ENCODE measurements around the gene SCT.
A peak's percentile ranks its signal among the peaks of the same experiment; 100 is the strongest.

SCT gene

GRCh38 chr11:611001-611996, 15.7 kb downstream of the SCT start:
- DNase-seq (ENCODE audit: low read depth, low spot score) = no peak

DNA sequence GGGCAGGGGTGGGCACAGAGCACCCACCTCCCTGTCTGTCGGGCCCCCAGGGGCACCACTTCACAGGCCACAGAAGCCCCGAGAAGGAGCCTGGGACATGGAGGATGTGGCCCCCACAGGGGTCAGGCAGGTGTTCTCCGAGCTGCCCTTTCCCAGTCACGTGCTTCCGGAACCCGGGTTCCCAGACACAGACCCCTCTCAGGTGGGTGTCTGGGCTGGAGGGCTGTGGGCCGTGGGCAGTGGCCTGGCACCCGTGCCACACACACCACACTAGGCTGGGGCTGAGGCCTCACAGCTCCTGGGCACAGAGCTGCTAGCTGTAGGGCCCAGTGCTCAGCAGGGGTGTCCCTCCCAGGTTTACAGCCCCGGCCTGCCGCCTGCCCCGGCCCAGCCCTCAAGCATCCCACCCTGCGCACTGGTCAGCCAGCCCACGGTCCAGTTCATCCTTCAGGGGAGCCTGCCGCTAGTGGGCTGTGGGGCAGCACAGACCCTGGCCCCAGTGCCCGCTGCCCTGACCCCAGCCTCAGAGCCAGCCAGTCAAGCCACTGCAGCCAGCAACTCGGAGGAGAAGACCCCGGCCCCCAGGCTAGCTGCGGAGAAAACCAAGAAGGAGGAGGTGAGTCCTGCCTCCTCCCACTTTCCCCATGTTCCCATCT, 16.7 kb downstream of the SCT start:
- DNase-seq (ENCODE audit: low read depth, low spot score) = no peak

GRCh38 chr11:609341-609811, 17.6 kb downstream of the SCT start:
- DNase-seq (ENCODE audit: low read depth, low spot score) = no peak

- no peak for DNase-seq (ENCODE audit: low read depth, low spot score)
Measured at GRCh38 chr11:608791-609251, 18.2 kb downstream of the SCT start.

GRCh38 chr11:607971-608659, 18.9 kb downstream of the SCT start:
- no peak for DNase-seq (ENCODE audit: low read depth, low spot score)

DNA sequence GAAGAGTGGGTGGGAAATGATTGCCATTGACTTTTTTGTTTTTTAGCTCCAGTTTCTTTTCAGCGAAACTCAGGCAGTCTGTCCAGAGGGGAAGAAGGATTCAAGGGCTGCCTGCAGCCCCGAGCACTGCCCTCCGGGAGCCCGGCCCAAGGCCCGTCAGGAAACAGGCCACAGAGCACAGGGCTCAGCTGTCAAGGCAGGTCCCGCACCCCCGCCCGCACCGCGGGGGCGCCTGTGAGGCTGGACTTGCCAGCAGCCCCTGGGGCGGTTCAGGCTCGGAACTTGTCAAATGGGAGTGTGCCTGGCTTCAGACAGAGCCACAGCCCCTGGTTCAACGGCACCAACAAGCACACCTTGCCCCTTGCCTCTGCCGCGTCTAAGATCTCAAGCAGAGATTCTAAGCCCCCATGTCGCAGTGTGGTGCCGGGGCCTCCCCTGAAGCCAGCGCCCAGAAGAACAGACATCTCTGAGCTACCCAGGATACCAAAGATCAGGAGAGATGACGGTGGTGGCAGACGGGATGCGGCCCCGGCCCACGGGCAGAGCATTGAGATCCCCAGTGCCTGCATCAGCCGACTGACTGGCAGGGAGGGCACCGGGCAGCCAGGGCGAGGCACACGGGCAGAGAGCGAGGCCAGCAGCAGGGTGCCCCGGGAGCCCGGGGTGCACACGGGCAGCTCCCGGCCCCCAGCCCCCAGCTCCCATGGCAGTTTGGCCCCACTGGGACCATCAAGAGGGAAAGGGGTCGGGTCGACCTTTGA, 19.8 kb downstream of the SCT start:
- no peak for DNase-seq (ENCODE audit: low read depth, low spot score)

GRCh38 chr11:606245-606644, 20.7 kb downstream of the SCT start:
- peak; percentile 78 for DNase-seq (ENCODE audit: low read depth, low spot score)

- DNase-seq (ENCODE audit: low read depth, low spot score) = no peak
Measured at GRCh38 chr11:605286-606129, 21.5 kb downstream of the SCT start.

GRCh38 chr11:603154-603553, 23.8 kb downstream of the SCT start:
- no peak for DNase-seq (ENCODE audit: low read depth, low spot score)

GRCh38 chr11:601573-602245, 25.3 kb downstream of the SCT start:
- no peak for DNase-seq (ENCODE audit: low read depth, low spot score)

DNA sequence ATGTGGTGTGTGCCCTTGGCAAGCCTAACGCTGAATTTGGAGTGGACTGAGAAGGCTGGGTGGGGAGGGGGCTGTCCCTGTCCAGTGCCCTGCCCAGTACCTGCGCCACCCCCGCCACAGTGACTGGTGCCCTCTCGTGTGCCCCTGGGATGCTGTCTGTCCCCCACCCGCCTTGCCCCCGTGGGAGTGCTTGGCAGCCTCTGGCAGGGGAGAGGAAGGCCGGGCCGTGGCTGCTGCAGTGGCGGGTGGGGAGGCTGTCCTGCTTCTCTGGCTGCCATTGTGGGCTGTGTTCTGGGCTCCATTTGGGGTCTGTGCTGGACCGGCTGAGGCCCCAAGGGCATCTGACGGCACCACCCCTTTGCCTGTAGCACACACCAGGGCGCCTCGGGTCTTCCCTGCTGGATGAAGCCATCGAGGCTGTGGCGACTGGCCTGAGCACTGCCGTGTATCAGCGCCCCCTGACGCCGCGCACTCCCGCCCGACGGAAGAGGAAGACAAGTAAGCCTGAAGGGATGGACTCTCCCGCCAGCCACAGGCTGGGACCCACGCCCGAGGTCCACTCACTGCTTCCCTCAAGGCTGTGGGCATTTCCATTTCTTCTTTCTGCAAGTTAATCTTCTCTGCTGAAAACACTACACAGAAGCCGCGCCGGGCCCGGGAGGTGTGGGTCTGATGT, 28.8 kb downstream of the SCT start:
- no peak for DNase-seq (ENCODE audit: low read depth, low spot score)

- no peak for DNase-seq (ENCODE audit: low read depth, low spot score)
Measured at GRCh38 chr11:597166-597725, 29.7 kb downstream of the SCT start.

GRCh38 chr11:596374-596773, 30.6 kb downstream of the SCT start:
- DNase-seq (ENCODE audit: low read depth, low spot score) = no peak

GRCh38 chr11:595400-595799, 31.6 kb downstream of the SCT start:
- no peak for DNase-seq (ENCODE audit: low read depth, low spot score)

DNA sequence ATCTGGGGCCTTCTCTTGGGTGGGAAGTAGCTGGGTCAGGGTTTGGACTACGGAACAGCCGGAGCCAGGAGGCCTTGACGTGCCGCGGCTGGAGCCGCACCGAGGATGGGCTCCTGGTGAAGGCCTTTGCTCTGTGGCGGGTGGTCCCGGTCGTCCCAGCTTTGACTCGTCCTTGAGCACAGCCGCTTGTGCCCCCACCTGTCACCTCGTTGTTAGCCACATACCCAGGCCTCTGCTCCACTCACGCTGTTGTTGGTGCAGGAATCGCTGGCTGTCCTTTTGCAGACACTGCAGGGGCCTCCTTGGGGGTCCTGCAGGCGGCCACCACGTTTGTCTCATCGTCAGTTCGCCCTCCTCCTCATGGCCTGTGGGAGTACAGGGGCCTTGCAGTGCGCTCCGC, 33.6 kb downstream of the SCT start:
- DNase-seq (ENCODE audit: low read depth, low spot score) = no peak

DNA sequence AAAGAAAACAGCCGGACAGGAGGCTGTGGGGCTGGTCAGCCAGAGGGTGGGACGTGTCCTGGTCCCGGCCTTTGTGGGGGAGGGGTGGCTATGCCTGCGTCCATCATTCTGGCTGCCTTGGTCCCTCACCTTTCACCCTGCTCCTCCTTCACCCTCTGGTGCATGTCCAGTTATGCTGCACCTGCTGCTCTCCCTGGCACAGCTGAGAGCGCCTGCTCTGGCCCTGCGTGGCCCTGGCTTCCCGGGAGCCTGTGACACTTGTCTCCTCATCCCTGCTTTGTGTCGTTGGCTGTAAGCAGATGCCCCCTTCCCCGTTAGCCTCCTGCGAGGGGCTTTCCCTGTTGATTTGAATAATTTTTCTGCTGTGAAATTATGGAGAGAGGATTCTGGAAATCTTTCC, 34.1 kb downstream of the SCT start:
- DNase-seq (ENCODE audit: low read depth, low spot score) = no peak

- no peak for DNase-seq (ENCODE audit: low read depth, low spot score)
Measured at GRCh38 chr11:592501-592900, 34.5 kb downstream of the SCT start.

DNA sequence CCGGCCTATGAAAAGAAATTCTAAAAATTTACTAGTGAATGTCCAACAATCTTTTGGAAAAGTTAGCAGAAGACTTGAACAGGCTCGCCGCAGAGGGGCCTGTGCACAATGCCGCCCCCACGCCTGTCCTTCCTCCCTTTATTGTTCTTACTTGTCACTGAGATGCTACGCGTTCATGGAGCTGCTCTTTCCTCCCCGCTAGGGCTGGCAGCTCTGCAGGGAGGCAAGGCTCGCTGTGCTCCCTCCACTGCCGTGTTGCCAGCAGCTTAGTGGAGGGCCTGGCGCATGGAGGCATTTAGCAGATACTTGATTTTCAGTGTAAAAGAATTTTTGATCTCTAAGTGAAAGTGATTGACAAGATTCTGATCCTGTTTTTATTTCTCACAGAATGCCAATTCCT, 36.0 kb downstream of the SCT start:
- DNase-seq (ENCODE audit: low read depth, low spot score) = no peak

DNA sequence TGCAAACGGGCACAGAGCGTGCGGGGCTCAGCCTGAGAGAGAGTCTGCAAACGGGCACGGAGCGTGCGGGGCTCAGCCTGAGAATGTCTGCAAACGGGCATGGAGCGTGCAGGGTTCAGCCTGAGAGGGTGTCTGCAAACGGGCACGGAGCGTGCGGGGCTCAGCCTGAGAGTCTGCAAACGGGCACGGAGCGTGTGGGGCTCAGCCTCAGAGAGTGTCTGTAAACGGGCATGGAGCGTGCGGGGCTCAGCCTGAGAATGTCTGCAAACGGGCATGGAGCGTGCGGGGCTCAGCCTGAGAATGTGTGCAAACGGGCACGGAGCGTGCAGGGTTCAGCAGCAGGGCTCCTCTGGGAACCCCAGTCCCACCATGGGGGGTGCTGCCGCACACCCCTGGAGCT, 37.2 kb downstream of the SCT start:
- no peak for DNase-seq (ENCODE audit: low read depth, low spot score)
